ENCODE measurements around the gene JARID2.

Gene JARID2

GRCh38 chr6:15491255-15491985, 245.6 kb downstream of the JARID2 start:
- in situ Hi-C loops (cut with HindIII; ENCODE audit: low pct_unique_long_range_greater_than_20kb, low sequenced_read_pairs), result no loop called here
- DNase-seq (ENCODE audit: low read depth in 1 of 2, low spot score in 1 of 2), result peak; percentile 66 to 71
- TF ChIP-seq JUND (IDR thresholded peaks at IDR 0.05; ENCODE audit: low read depth), result no peak

- no peak for DNase-seq (ENCODE audit: low read depth in 1 of 2, low spot score in 1 of 2)
- no peak for TF ChIP-seq JUND (IDR thresholded peaks at IDR 0.05; ENCODE audit: low read depth)
- in situ Hi-C loops (cut with HindIII; ENCODE audit: low pct_unique_long_range_greater_than_20kb, low sequenced_read_pairs), result no loop called here
Measured at GRCh38 chr6:15491986-15492269, 246.1 kb downstream of the JARID2 start.

DNA sequence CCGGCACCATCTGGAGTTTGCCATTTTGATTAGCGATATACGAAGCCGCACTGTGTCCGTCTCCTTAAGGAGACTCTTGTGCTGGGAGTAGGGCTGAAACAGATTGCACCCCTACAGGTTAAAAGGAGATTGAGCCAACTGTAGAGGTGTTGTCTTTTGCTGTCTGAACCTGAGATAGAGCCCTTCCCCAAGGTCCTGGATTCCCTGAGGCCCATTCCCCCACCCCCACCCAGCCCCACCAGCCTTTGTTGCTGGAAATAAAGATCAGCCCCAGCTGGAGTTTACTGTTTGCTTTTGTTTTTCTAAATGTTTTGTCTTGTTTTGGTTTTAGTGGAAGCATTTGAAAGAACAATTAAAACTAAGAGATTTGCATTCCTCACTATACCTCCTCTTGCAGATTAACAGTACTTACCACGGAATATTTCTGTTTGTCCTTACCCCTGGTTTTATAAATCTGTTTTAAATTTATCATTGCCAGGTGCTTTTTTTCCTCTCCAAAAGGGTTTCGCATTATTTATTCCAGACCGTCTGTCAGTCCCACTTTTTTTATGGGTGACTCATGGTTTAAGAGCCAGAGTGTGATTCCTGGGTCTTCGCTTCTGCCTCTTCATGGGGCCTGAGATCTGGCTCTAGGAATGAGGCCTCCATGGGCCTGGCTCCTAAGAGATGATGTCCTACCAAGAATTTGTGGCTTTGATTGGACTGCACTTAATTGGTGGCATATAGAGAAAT, 247.7 kb downstream of the JARID2 start:
- TF ChIP-seq JUND (IDR thresholded peaks at IDR 0.05; ENCODE audit: low read depth), result no peak
- DNase-seq (ENCODE audit: low read depth in 1 of 2, low spot score in 1 of 2), result no peak
- in situ Hi-C loops (cut with HindIII; ENCODE audit: low pct_unique_long_range_greater_than_20kb, low sequenced_read_pairs), result no loop called here

DNA sequence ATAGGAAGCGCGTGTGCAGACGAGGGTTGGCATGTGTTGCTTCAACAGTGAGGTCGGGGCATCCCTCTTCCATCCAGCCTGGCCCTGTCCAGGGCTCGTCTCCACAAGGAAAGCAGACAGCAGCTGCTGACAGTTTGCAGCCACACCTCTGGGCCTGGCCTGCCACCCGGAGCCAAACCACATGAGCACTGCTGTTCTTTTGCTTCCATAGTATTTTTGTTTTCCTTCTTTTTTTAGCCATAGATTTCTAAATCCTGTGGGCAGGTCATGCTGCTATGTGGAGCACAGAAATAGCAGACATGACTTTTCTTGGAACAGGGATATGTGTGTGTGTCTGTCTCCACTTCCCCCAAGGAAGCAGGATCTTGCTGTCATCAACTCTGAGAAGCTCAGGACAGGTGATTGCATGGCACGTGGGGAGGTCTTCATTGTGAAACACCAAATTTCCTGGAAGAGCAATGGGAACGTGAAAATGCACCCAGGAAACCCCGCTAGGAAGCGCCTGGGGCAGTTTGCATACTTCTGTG, 249.6 kb downstream of the JARID2 start:
- DNase-seq (ENCODE audit: low read depth in 1 of 2, low spot score in 1 of 2), result no peak
- in situ Hi-C loops (cut with HindIII; ENCODE audit: low pct_unique_long_range_greater_than_20kb, low sequenced_read_pairs), result no loop called here
- TF ChIP-seq JUND (IDR thresholded peaks at IDR 0.05; ENCODE audit: low read depth), result no peak

DNA sequence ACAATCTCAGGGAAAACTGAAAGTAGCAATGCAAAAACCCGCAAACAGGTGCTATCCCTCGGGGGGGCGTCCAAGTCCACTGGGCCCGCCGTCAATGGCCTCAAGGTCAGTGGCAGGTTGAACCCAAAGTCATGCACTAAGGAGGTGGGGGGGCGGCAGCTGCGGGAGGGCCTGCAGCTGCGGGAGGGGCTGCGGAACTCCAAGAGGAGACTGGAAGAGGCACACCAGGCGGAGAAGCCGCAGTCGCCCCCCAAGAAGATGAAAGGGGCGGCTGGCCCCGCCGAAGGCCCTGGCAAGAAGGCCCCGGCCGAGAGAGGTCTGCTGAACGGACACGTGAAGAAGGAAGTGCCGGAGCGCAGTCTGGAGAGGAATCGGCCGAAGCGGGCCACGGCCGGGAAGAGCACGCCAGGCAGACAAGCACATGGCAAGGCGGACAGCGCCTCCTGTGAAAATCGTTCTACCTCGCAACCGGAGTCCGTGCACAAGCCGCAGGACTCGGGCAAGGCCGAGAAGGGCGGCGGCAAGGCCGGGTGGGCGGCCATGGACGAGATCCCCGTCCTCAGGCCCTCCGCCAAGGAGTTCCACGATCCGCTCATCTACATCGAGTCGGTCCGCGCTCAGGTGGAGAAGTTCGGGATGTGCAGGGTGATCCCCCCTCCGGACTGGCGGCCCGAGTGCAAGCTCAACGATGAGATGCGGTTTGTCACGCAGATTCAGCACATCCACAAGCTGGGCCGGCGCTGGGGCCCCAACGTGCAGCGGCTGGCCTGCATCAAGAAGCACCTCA, 250.7 kb downstream of the JARID2 start:
- DNase-seq (ENCODE audit: low read depth in 1 of 2, low spot score in 1 of 2), result no peak
- no peak for TF ChIP-seq JUND (IDR thresholded peaks at IDR 0.05; ENCODE audit: low read depth)
- in situ Hi-C loops (cut with HindIII; ENCODE audit: low pct_unique_long_range_greater_than_20kb, low sequenced_read_pairs), result no loop called here

DNA sequence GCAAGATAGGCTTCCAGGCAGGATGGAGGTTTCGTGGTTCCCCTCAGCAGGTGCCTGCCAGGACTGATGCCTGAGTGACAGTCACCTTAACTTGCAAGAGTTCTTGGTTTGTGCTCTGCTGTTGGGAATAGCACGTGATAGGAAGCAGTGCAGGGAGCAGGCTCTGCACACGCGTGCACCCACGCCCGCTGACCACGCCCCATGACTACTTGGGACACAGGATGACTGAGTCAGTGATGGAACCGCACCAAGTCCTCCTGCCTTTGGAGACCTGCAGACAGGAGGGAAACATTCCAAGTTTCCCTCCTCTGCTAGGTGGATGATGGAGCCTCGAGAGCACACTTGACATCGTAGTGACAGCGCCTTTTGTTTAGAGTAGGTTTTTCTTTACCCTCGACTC, 252.8 kb downstream of the JARID2 start:
- DNase-seq (ENCODE audit: low read depth in 1 of 2, low spot score in 1 of 2), result no peak
- in situ Hi-C loops (cut with HindIII; ENCODE audit: low pct_unique_long_range_greater_than_20kb, low sequenced_read_pairs), result no loop called here
- no peak for TF ChIP-seq JUND (IDR thresholded peaks at IDR 0.05; ENCODE audit: low read depth)

GRCh38 chr6:15499125-15499524, 253.3 kb downstream of the JARID2 start:
- TF ChIP-seq JUND (IDR thresholded peaks at IDR 0.05; ENCODE audit: low read depth), result no peak
- in situ Hi-C loops (cut with HindIII; ENCODE audit: low pct_unique_long_range_greater_than_20kb, low sequenced_read_pairs), result no loop called here
- DNase-seq (ENCODE audit: low read depth in 1 of 2, low spot score in 1 of 2), result no peak

DNA sequence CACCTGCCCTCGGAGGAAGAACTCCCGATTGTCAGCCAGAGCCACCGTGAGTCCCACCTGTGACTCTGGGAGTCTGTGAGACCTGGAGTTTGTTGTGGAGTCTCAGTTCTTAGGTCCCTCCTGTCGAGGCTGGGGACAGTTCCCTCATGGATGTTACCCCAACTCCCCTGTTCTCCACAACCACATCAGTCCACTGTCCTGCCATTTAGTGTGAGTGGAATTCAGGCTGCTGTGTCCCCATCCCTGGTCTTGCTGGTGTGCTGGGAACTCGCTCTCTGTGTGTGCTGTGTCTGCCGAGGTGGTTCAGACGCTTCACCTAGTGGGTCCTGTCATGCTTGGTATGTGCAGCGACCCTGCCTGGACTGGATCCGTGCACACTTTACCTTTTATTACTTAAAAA, 253.7 kb downstream of the JARID2 start:
- DNase-seq (ENCODE audit: low read depth in 1 of 2, low spot score in 1 of 2), result no peak
- in situ Hi-C loops (cut with HindIII; ENCODE audit: low pct_unique_long_range_greater_than_20kb, low sequenced_read_pairs), result no loop called here
- no peak for TF ChIP-seq JUND (IDR thresholded peaks at IDR 0.05; ENCODE audit: low read depth)

DNA sequence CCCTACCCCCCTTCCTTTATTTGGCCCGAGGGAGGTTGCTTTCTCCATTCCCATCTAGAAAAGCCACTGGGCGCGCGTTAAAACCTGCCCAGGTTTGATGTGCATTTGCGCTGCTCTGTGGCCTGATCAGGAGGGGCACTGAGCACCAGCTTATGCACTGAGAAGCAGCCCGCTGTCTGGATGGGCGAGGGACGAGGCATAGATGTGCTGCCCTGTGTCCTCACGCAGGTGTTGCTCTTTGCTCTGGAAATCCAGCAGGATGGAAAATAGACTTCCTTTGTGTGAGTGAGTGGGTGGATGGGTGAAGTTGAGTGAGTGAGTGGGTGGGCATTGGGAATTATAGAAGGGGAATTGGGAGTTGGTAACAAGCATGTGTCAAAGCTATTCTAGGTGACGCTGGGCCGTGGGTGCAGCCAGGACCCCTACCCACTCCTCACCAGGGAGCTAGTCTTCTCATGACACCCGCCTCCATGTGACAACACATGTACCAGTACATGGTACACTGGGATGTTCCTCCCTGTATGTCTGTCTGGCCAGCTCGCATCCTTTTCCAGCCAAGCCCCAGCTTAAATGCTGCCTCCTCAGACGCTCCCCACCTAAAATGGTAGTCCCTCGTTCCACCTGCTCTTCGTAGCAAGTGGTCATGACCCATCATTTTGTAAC, 254.3 kb downstream of the JARID2 start:
- DNase-seq (ENCODE audit: low read depth in 1 of 2, low spot score in 1 of 2), result no peak
- no peak for TF ChIP-seq JUND (IDR thresholded peaks at IDR 0.05; ENCODE audit: low read depth)
- in situ Hi-C loops (cut with HindIII; ENCODE audit: low pct_unique_long_range_greater_than_20kb, low sequenced_read_pairs), result no loop called here

GRCh38 chr6:15500901-15501825, 255.3 kb downstream of the JARID2 start:
- in situ Hi-C loops (cut with HindIII; ENCODE audit: low pct_unique_long_range_greater_than_20kb, low sequenced_read_pairs), result no loop called here
- TF ChIP-seq JUND (IDR thresholded peaks at IDR 0.05; ENCODE audit: low read depth), result no peak
- no peak for DNase-seq (ENCODE audit: low read depth in 1 of 2, low spot score in 1 of 2)

- in situ Hi-C loops (cut with HindIII; ENCODE audit: low pct_unique_long_range_greater_than_20kb, low sequenced_read_pairs), result no loop called here
- no peak for TF ChIP-seq JUND (IDR thresholded peaks at IDR 0.05; ENCODE audit: low read depth)
- DNase-seq (ENCODE audit: low read depth in 1 of 2, low spot score in 1 of 2), result no peak
Measured at GRCh38 chr6:15501826-15502445, 256.1 kb downstream of the JARID2 start.

All from T47D (cell line).